Prostate gland (tissue), 2 donors: ENCODE data around the gene TAGLN. TPM values are rescaled to one million over a fixed set of nuclear protein-coding genes. Genes with fewer than 3 reads are reported as not detected.

Experiments
- DNase-seq: peaks from one replicate; pipeline ENCODE4 v3.0.0-alpha.2; 2019; ENCODE audit warnings: low spot score
- H3K27ac ChIP-seq, 2 donors: fragments of 200-600 bp; sonication (generic); 2 replicates each; pipeline ENCODE4 v1.5.1; 2017 to 2019
- H3K27me3 ChIP-seq: fragments of 200-600 bp; sonication (generic); replicated peaks from 2 replicates; pipeline ENCODE4 v1.5.1; 2019; ENCODE audit not compliant: insufficient read depth
- H3K36me3 ChIP-seq, 2 donors: fragments of 200-600 bp; sonication (generic); 1 replicate in 1 of 2; 2 replicates in 1 of 2; pipeline versions ENCODE4 v1.5.1 to v1.8.1; 2017 to 2019
- H3K4me1 ChIP-seq: fragments of 200-600 bp; sonication (generic); replicated peaks from 2 replicates; pipeline ENCODE4 v1.5.1; 2019
- H3K4me3 ChIP-seq, 2 donors: fragments of 200-600 bp; sonication (generic); 2 replicates each; pipeline ENCODE4 v1.5.1; 2017 to 2019
- H3K9me3 ChIP-seq: fragments of 200-600 bp; sonication (generic); 2 replicates; pipeline ENCODE4 v1.5.1; 2017
- CTCF ChIP-seq, 4 experiments: fragments of 200-600 bp in 2 of 4; fragments of 450-650 bp in 2 of 4; sonication (generic) in 2 of 4; IDR thresholded peaks; 1 replicate in 3 of 4; 2 replicates in 1 of 4; pipeline ENCODE4 v1.5.1; 2016 to 2019; ENCODE audit warnings: antibody characterized with exemption in 4 of 4, mild to moderate bottlenecking in 2 of 4, moderate library complexity in 2 of 4
- POLR2A ChIP-seq: fragments of 450-650 bp; IDR thresholded peaks from one replicate; pipeline ENCODE4 v1.6.1; 2016; ENCODE audit warnings: antibody characterized with exemption, mild to moderate bottlenecking
- POLR2AphosphoS5 ChIP-seq: sonication (generic); formaldehyde crosslinking; IDR thresholded peaks from one replicate; pipeline ENCODE4 v1.6.1; 2017; ENCODE audit warnings: antibody characterized with exemption
- WGBS: methylation state at CpG from one replicate; pipeline ENCODE4 v1.1.5; 2018; 5-methylcytosine and 5-hydroxymethylcytosine counted together
- intact Hi-C: fragments of 100-400 bp; cut with DNase I; formaldehyde crosslinking; loops from one replicate; pipeline ENCODE4 v1.14.2; 2022
- total RNA-seq, 2 donors: library from RNA; depleted of rRNA; stranded (reverse); fragments of >200 nt; gene quantifications; one replicate each; pipeline ENCODE4 v1.1.0, GENCODE V29; 2016

Gene TAGLN
- total RNA-seq, 2 donors from 2014 or later: 2,153 to 2,440 TPM

GRCh38 chr11:117183724-117184349, 15.3 kb upstream of the TAGLN start:
- Histone ChIP-seq H3K36me3 (peaks cover 0 to 12% of the 10 kb centered on the region in 2 donors), H3K4me1 (peaks cover 16% of the 10 kb centered on the region), H3K27ac (peak overlapping the region; percentile 50 to 98), H3K9me3 (no peaks in the 10 kb centered on the region), H3K27me3 (no peaks in the 10 kb centered on the region), H3K4me3 (no peak overlapping the region)
- peak; percentile 81 for DNase-seq
- WGBS: 45% methylated on average over 11 of the region's 11 CpGs
- intact Hi-C loops: no loop called here
- TF ChIP-seq POLR2A (no peak), CTCF (IDR thresholded peaks at IDR 0.05) (no peak), POLR2AphosphoS5 (peak; percentile 82)

- WGBS: 73% methylated on average over 5 of the region's 5 CpGs
- intact Hi-C loops: no loop called here
- Histone ChIP-seq H3K4me3 (no peak overlapping the region), H3K4me1 (peaks cover 12% of the 10 kb centered on the region), H3K27me3 (no peaks in the 10 kb centered on the region), H3K36me3 (peaks cover 12 to 27% of the 10 kb centered on the region in 2 donors), H3K27ac (peak overlapping the region; percentile 50 to 98), H3K9me3 (no peaks in the 10 kb centered on the region)
- no peak for DNase-seq
- TF ChIP-seq POLR2A: no peak
- TF ChIP-seq CTCF (IDR thresholded peaks at IDR 0.05): no peak
- no peak for TF ChIP-seq POLR2AphosphoS5
Observed at GRCh38 chr11:117185736-117186430, 13.3 kb upstream of the TAGLN start.

GRCh38 chr11:117186431-117186761, 12.8 kb upstream of the TAGLN start:
- H3K27me3 ChIP-seq: no peaks in the 10 kb centered on the region
- peaks cover 9% of the 10 kb centered on the region for H3K4me1 ChIP-seq
- TF ChIP-seq POLR2AphosphoS5 (no peak), CTCF (IDR thresholded peaks at IDR 0.05) (no peak), POLR2A (no peak)
- intact Hi-C loops: no loop called here
- peaks cover 12 to 27% of the 10 kb centered on the region in 2 donors for H3K36me3 ChIP-seq
- peak overlapping the region in 1 of 2 donors; percentile 98 for H3K27ac ChIP-seq
- no peak for DNase-seq
- H3K4me3 ChIP-seq: no peak overlapping the region
- 92% methylated on average over 4 of the region's 4 CpGs for WGBS
- no peaks in the 10 kb centered on the region for H3K9me3 ChIP-seq

GRCh38 chr11:117187007-117187406, 12.2 kb upstream of the TAGLN start:
- H3K9me3 ChIP-seq: no peaks in the 10 kb centered on the region
- H3K4me3 ChIP-seq: no peak overlapping the region
- H3K36me3 ChIP-seq: peaks cover 14 to 29% of the 10 kb centered on the region in 2 donors
- intact Hi-C loops: no loop called here
- TF ChIP-seq POLR2A: no peak
- no peak for TF ChIP-seq CTCF (IDR thresholded peaks at IDR 0.05)
- TF ChIP-seq POLR2AphosphoS5: no peak
- 62% methylated on average over 6 of the region's 6 CpGs for WGBS
- H3K4me1 ChIP-seq: peaks cover 5% of the 10 kb centered on the region
- no peaks in the 10 kb centered on the region for H3K27me3 ChIP-seq
- H3K27ac ChIP-seq: peak overlapping the region in 1 of 2 donors; percentile 98
- DNase-seq: no peak

GRCh38 chr11:117187428-117187798, 11.8 kb upstream of the TAGLN start:
- H3K4me1 ChIP-seq: peaks cover 5% of the 10 kb centered on the region
- DNase-seq: no peak
- intact Hi-C loops: no loop called here
- H3K27ac ChIP-seq: peak overlapping the region in 1 of 2 donors; percentile 98
- H3K9me3 ChIP-seq: no peaks in the 10 kb centered on the region
- TF ChIP-seq POLR2AphosphoS5 (no peak), CTCF (IDR thresholded peaks at IDR 0.05) (no peak), POLR2A (no peak)
- peaks cover 18 to 33% of the 10 kb centered on the region in 2 donors for H3K36me3 ChIP-seq
- H3K27me3 ChIP-seq: no peaks in the 10 kb centered on the region
- WGBS: 90% methylated on average over 13 of the region's 13 CpGs
- H3K4me3 ChIP-seq: no peak overlapping the region
